ENCODE data around the gene PILRA. TPM values are rescaled to one million over a fixed set of nuclear protein-coding genes. Genes with fewer than 3 reads are reported as not detected.
"Not testable (repeated sequence)": the region's sequence is repeated elsewhere in the genome, so short reads cannot be mapped to it uniquely, and the experiment has no call there.

Gene PILRA
- total RNA-seq, 1 donor from 2014 or later, result 6.7 TPM

DNA sequence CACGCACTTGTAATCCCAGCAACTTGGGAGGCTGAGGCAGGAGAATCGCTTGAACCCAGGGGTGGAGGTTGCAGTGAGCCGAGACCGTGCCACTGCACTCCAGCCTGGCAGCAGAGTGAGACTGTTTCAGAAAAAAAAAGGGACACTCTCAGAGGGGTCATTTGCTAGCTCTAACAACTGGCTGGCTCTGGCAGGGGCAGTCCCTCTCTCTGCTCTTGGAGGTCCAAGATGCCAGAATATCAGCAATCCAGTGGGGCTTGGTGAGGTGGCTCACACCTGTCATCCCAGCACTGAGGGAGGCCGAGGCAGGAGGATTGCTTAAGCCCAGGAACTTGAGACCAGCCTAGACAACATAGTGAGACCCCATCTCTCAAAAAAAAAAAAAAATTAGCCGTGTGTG lies 2.5 kb upstream of the PILRA start:
- TF ChIP-seq, protein P1, sequence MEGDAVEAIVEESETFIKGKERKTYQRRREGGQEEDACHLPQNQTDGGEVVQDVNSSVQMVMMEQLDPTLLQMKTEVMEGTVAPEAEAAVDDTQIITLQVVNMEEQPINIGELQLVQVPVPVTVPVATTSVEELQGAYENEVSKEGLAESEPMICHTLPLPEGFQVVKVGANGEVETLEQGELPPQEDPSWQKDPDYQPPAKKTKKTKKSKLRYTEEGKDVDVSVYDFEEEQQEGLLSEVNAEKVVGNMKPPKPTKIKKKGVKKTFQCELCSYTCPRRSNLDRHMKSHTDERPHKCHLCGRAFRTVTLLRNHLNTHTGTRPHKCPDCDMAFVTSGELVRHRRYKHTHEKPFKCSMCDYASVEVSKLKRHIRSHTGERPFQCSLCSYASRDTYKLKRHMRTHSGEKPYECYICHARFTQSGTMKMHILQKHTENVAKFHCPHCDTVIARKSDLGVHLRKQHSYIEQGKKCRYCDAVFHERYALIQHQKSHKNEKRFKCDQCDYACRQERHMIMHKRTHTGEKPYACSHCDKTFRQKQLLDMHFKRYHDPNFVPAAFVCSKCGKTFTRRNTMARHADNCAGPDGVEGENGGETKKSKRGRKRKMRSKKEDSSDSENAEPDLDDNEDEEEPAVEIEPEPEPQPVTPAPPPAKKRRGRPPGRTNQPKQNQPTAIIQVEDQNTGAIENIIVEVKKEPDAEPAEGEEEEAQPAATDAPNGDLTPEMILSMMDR (IDR thresholded peaks at IDR 0.05; ENCODE audit: unreplicated experiment), result no peak
- no peak overlapping the region for H3K4me3 Mint-ChIP-seq
- no peaks in the 10 kb centered on the region for H3K9me3 Mint-ChIP-seq
- H3K4me1 Mint-ChIP-seq, result peaks cover 8% of the 10 kb centered on the region
- DNase-seq (ENCODE audit: low spot score in 2 of 2, unreplicated experiment in 2 of 2), result no peak
- H3K36me3 Mint-ChIP-seq, result peaks cover 10% of the 10 kb centered on the region
- no peaks in the 10 kb centered on the region for H3K27me3 Mint-ChIP-seq (ENCODE audit: low read depth)
- H3K27ac Mint-ChIP-seq, result no peak overlapping the region

DNA sequence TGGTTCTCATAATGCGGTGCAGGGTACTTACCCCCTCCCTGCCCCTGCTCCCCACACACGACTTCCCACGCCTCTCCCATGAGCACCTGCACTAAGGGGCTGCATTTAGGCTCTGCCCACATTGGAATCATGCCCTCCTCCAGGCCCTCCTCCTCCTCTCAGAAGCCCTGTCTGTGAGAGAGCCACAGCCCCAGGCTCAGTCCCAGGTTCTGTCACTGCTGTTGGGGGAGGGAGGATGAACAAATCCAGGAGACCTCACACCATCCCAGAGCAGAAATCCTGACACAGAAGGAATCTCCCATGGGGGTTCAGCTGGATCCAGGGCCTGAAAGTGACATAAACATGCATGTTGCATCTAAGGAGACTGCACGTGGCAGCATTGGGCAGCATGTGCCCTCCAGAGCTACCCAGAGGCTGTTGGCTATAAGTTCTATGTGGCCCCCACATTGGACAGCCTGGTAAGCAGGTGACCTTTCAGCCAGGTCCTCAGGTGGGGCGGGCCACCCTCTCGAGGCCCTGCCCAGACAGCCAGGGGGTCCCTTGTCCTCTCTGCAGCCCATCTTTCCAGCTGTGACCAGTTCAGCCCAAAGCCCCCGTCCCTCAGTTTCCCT lies 1.6 kb upstream of the PILRA start:
- Mint-ChIP-seq H3K9me3 (no peaks in the 10 kb centered on the region), H3K4me3 (no peak overlapping the region), H3K4me1 (peaks cover 13% of the 10 kb centered on the region), H3K27ac (no peak overlapping the region), H3K36me3 (peaks cover 6% of the 10 kb centered on the region), H3K27me3 (ENCODE audit: low read depth) (no peaks in the 10 kb centered on the region)
- TF ChIP-seq, protein P1 (IDR thresholded peaks at IDR 0.05; ENCODE audit: unreplicated experiment), result no peak
- DNase-seq (ENCODE audit: low spot score in 2 of 2, unreplicated experiment in 2 of 2), result no peak

DNA sequence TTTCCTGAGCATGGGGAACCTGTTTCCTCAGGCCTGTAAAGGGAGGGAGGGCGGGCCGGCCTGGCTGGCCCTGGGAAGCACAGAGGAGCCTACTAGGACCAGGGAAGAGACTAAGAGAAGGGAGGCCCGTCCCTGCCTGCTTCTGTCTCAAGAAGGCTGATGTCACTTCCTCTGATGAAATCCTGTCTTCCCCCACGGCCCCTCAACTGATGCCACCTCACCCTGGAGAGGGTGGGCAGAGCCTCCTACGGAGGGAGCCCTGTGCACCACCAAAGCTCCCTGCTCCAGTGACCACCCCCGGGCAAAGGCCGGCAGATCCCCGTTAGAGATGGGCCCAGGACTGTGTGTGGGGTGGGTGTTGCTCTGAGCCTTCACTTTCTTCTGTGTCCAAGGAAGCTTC lies 1.0 kb upstream of the PILRA start:
- no peaks in the 10 kb centered on the region for H3K9me3 Mint-ChIP-seq
- TF ChIP-seq, protein P1 (IDR thresholded peaks at IDR 0.05; ENCODE audit: unreplicated experiment), result no peak
- peaks cover 5% of the 10 kb centered on the region for H3K36me3 Mint-ChIP-seq
- peaks cover 13% of the 10 kb centered on the region for H3K4me1 Mint-ChIP-seq
- no peak overlapping the region for H3K27ac Mint-ChIP-seq
- no peak overlapping the region for H3K4me3 Mint-ChIP-seq
- no peak for DNase-seq (ENCODE audit: low spot score in 2 of 2, unreplicated experiment in 2 of 2)
- no peaks in the 10 kb centered on the region for H3K27me3 Mint-ChIP-seq (ENCODE audit: low read depth)

DNA sequence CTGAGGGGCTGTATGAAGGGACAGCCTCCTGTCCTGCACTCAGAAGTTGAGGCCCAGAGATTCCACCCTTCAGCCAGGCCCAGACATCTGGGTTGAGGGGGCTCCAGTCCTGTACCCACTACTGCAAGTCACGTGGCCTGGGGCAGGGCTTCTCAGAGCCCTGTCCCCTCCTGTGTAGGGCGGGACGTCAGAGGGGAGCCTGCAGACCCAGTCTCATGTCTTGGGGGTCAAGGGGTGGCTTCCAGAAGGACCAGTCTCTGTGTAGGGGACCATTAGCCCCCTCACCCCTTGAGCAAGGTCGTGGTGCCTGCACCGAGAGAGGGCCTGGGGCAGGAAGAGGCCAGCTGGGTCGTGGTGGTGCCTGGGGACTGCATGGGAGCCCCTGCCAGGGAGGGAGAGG lies 593 bp upstream of the PILRA start:
- H3K27ac Mint-ChIP-seq, result no peak overlapping the region
- no peak overlapping the region for H3K4me3 Mint-ChIP-seq
- H3K27me3 Mint-ChIP-seq (ENCODE audit: low read depth), result no peaks in the 10 kb centered on the region
- H3K36me3 Mint-ChIP-seq, result peaks cover under 1% of the 10 kb centered on the region
- H3K9me3 Mint-ChIP-seq, result no peaks in the 10 kb centered on the region
- TF ChIP-seq, protein P1 (IDR thresholded peaks at IDR 0.05; ENCODE audit: unreplicated experiment), result no peak
- no peak for DNase-seq (ENCODE audit: low spot score in 2 of 2, unreplicated experiment in 2 of 2)
- H3K4me1 Mint-ChIP-seq, result peaks cover 13% of the 10 kb centered on the region

DNA sequence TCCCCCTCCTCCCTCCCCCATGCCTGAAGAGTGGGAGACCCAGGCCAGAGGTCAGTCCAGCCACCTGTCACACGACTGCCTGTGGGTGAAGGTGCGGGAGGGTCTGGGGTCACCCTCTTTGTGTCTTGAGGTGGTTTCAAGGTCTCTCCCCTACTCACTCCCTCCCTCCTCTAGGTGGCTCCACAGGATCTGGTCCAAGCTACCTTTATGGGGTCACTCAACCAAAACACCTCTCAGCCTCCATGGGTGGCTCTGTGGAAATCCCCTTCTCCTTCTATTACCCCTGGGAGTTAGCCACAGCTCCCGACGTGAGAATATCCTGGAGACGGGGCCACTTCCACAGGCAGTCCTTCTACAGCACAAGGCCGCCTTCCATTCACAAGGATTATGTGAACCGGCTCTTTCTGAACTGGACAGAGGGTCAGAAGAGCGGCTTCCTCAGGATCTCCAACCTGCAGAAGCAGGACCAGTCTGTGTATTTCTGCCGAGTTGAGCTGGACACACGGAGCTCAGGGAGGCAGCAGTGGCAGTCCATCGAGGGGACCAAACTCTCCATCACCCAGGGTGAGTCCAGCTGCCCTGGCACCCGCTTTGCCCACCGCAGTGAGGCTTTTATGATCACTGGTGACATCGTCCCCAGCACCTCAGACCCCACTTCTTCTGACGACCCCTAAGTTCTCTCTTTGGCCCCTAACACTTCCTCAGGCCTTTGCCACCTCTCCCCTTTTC lies 747 bp downstream of the PILRA start:
- H3K4me3 Mint-ChIP-seq; H3K27me3 Mint-ChIP-seq (ENCODE audit: low read depth); H3K9me3 Mint-ChIP-seq; H3K27ac Mint-ChIP-seq; DNase-seq (ENCODE audit: low spot score in 2 of 2, unreplicated experiment in 2 of 2); H3K36me3 Mint-ChIP-seq: not testable (repeated sequence)
- H3K4me1 Mint-ChIP-seq, result peaks cover 15% of the 10 kb centered on the region

DNA sequence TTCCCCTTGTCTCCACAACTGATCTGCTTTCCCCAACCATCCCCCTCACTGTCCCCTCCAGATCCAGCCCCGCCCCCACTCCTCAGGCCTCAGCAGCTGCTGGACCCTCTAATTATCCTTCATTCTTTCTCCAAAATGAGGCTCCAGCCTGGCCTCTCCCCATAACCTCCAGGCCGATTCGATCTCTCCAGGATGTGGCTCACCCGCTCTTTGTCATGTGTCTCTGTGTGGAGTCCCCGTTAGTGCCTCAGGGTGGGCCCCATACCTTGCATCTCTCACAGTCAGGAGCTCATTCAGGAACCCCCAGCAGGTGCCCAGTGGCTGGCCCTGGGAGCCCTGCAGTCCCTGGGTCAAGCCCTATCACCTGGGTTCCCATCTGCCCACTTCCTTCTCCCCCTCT lies 1.3 kb downstream of the PILRA start:
- TF ChIP-seq, protein P1 (IDR thresholded peaks at IDR 0.05; ENCODE audit: unreplicated experiment), result no peak
- Mint-ChIP-seq H3K9me3 (no peaks in the 10 kb centered on the region), H3K36me3 (peaks cover 3% of the 10 kb centered on the region), H3K4me3 (no peak overlapping the region), H3K4me1 (peaks cover 15% of the 10 kb centered on the region), H3K27me3 (ENCODE audit: low read depth) (no peaks in the 10 kb centered on the region), H3K27ac (no peak overlapping the region)
- no peak for DNase-seq (ENCODE audit: low spot score in 2 of 2, unreplicated experiment in 2 of 2)
